GM18519 (cell line): ENCODE results near the gene KIRREL3.

ENCODE experiments used
- ATAC-seq: cut with Tn5 transposase; IDR thresholded peaks from one replicate; pipeline ENCODE4 v1.9.1; 2021; ENCODE audit warnings: mild to moderate bottlenecking, moderate library complexity; ENCODE audit not compliant: unreplicated experiment, low FRiP score

KIRREL3 gene

DNA sequence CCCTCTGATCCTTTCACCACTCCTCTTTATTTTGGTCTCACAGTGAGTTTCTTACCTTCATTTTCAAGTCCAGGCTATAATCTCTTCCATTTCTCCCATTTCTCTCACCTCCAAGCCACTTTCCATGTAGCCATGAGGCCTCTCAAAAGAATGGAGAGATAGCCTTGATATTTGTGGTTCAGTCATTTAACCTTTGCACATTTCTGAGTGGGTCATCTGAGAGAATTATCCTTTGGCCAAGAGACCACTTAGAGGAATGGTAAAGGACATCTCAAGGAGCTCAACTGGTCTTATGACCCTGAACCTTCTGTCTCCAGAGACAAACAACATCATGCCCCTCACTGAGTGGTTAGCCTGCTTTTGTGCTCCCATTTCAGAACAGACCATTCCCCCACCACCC, 121.1 kb downstream of the KIRREL3 start:
- no peak for ATAC-seq

DNA sequence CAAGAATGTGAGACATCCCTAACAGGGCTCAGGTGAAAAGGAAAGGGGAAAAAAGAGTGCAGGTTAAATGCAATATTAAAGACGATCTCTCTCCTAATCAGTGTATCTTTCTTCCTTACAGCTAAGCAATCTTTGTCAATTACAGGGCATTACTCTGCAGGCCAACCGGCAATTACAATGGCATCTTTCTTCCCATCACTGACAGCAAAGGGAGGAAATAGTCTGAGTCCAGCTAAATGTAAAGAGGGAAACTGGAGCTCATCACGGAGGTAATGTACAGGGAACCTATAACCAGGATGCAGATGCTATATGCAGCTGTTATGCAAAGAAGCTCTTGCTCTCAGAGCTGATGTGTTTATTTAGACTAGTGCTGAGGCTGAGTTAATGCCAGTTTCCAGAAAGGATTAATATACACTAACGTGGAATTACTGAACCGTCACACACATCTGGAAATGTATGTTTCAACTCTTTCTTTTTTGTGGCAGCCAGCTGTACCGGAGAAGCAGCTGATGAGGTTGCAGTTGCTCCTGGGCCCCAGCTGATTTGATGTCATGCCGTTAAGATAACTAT, 121.6 kb downstream of the KIRREL3 start:
- no peak for ATAC-seq

DNA sequence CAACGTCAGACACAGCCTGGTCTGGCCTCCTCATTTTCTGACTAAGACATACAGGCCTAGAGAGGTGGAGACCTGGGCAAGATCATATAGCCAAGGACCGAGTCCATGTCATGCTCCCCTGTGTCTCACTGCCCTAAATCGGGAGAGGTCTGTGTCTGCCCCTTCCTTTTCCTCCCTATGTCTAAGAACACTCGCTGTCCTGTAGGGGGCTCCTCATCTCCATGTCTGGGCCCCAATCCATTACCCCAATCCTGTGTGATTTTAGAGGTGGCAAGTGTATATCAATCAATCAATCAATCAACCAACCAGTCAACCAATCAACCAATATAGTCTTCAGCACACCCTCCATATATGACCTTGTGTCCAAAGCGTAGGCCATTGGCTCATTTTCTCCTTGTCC, 125.7 kb downstream of the KIRREL3 start:
- ATAC-seq, result no peak

DNA sequence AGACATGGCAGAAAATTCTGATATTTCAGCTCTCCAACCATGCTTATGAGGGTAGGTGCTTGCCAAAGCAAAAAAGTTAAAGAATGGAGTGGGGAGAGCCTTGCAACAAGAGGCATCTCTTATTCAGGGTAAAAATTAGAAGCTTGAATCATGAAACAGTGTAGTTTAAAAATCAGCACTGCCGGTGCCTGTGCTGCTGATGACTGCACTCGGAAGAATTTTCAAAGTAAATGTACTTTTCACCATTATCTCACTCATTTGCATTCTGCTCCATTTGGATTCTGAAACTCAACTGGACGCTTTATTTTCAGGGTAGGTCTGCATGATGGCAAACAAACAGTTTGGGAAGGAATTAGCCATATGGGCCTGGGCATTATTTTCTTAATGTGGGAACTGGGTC, 126.3 kb downstream of the KIRREL3 start:
- ATAC-seq, result no peak

DNA sequence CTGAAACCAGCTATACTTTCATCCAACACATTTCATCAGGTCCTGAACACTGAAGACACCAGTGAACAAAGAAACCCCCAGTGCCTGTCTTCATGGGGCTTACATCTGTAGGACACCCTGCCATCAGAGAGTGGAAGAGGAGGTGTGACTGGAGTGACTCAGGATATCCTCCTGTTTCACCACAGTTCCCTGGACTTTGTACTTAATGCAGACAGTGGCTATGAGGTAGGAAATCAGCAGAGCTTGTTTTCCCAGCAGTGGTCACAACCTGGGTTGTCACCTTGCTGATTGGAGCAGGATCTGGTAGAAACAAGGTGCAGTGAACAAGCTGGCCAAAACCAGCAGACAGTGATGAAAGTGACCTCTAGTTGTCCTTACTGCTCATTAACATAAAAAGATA, 128.8 kb downstream of the KIRREL3 start:
- no peak for ATAC-seq

DNA sequence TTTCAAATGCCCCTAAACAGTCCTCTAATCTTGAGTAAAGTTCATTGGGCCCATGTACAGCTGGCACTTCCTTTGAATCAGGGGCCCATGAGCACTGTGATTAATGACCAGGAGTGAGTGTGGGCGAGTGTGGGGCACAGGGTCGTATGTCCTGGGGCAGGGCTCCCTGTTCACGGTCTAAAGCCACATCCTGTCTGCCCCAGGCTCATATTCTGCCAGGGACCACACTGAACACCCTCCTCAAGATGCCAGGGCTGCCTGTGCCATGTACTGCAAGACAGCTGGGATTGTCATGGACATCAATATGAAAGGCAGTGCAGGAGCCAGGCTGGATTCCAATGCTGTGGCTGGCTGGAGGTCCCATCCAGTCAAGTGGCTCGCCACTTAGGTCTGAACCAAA, 130.5 kb downstream of the KIRREL3 start:
- no peak for ATAC-seq

DNA sequence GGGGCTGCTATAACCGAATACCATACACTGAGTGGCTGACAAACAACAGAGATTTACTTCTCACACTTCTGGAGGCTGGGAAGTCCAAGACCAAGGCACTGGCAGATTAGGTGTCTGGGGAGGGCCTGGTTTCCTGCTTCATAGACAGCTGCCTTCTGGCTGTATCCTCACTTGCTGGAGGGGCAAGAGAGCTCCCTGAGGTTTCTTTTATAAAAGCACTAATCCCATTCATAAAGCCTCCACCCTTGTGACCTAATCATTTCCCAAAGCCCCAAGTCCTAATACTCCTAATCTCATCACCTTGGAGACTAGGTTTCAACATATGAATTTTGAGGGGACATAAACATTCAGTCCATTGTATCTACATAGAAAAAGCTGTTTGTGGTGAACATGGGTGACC, 131.8 kb downstream of the KIRREL3 start:
- no peak for ATAC-seq

DNA sequence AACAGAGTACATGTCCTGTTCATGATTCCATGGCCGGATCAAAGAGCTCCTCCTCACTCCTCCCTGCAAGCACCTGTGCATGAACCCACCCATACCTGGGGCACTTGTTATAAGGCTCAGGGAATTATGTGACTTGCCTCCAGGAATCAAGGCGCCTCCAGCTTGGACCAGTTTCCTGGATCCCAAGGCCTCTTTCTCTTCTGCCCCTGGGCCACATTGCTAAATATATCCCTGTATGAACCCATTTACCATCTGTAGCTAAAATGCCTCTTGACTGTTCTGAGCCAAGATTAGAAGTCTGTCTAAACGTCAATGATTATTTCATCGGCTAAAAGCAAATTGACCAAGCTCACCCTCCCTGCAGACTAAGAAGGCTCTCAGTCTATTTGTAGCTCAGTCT, 135.6 kb downstream of the KIRREL3 start:
- no peak for ATAC-seq

DNA sequence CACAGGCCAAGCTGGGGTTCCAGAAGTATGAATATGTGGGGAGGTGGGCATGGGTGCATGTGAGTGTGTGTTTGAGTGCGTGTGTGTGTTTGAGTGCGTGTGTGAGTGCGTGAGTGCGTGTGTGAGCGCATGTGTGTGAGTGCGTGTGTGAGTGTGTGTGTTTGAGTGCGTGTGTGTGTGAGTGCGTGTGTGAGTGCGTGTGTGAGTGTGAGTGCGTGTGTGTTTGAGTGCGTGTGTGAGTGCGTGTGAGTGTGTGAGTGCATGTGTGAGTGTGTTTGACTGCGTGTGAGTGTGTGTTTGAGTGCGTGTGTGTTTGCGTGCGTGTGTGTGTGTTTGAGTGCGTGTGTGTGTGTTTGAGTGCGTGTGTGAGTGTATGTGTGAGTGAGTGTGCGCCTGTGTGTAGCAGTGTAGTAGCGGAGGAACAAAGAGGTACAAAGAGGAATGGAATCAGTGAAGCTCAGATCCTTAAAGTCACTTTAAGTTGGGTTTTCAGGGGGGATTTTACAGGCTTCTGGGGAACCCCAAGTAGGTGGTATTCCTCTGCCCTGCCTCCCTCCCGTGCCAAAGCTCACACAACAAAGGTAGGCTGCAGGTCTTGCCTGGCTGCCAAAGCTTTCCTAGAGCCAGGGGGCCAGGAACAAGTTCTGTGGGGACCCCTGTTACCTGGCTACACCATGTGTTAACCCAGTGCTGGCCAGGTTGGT, 137.1 kb downstream of the KIRREL3 start:
- ATAC-seq, result no peak

DNA sequence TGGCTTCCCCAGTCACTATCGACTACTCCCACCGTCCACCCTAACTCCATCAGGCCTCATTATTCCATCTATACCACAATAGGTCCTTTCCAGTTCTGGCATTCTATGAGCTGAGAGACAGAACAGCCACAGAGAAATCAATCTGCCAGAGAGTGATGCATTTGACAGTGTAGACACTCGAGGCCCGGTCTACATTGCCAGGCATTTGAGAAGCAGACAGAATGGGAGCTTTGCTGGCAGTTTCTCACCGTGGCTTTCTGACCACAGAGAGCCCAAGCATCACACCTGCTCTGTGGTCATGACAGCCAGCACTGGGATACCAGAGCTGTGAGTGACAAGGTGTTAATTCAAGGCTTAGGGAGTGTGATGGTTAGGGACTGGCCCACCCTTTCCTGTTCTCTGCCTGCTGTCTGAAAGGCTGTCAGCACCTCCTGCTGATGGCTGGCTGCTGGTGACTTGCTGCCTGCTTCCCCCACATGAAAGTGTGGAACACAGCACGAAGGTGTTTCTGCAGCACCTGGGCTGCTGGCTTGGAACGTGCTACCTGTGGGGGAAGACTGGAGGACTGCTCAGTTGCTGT, 137.8 kb downstream of the KIRREL3 start:
- ATAC-seq, result no peak

DNA sequence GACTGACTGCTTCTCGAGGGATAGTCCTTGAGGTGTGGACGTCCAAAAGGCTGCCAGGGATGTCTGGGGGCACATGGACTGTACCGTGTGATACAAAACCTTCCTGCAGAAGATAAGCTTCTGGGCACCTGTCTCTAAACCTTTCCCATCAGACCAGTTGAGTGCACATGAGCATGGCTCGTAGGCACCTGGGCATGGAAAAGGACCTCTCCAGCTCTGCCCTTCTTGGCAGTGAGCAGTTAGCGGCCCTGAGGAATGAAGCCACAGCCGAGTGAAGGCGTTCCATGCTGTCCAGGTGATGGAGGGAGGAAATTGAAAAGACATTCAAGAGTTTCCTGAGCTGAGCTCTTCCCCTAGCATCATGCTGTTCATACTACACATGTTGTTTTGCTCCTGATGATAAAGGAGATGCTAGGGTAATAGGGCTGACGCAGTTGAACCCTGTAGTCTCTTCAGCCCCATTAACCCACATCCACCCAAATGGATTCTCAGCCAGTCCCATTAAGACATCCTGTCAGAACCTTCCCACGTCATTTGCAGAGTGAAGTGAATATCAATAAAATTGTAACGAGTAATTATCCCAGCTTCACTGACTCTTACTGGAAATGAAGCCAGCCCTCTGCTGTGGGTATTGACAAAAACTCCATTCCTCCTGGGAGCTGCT, 138.6 kb downstream of the KIRREL3 start:
- no peak for ATAC-seq

DNA sequence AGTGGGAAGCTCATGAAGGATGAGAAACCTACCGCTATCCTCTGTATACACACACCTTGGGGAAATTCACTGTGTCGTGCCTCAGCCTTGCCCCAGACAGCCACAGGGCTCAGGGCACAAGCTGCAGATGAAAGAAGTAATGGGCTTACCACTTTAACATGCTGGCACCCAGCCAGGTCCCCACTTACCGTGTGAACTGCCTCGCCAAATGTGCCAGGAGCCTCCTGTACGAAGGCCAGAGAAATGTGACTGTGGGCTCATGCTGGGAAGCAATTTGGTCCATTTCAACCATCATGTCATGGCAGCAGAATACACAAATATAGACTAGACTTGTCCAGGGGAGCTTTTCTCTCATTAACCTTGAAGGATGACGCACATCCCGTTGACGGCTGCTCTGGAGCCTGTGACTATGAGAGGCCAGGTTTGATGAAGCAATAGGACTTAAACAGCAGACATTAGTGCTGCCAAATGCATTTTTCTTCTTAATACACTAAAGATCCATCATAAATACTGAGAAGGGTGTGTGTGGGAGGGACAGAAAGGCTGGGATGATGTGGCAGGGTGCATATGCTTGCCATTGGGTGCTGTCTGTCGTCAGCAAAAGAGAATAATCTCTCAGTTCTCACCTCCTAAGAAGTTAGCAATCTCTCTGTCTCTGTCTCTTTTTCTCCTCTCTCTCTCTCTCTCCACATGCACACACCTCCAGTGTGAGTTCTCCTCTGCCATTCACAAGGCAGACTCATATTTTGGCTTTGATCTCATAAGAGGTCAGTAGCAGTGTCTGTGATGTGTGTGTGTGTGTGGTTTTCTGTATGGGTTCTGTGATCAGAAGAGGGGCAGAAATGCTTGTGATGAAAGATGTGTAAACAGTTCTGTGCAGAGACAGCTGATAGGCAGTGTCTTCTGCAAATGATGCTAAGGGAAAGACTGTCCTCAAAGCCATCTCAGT, 142.4 kb downstream of the KIRREL3 start:
- no peak for ATAC-seq

DNA sequence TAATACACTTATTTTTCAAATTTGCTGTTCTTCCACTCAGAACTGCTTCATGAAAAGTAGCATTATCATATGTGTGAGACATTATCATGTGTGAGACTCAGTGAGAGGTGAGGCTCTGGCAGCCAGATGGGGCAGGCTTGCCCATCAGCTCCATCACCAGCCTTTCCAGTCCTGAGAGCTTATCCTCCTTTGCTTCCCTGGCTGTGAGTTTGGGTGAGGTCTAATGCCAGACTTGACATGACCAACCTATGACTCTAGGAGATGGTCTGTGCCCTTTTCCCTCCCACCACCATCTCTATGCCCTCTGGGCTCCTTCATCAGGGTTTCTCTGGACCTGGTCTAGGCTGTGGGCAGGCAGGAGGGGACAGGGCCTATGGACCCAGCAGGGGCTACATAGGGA, 145.0 kb downstream of the KIRREL3 start:
- ATAC-seq, result no peak

DNA sequence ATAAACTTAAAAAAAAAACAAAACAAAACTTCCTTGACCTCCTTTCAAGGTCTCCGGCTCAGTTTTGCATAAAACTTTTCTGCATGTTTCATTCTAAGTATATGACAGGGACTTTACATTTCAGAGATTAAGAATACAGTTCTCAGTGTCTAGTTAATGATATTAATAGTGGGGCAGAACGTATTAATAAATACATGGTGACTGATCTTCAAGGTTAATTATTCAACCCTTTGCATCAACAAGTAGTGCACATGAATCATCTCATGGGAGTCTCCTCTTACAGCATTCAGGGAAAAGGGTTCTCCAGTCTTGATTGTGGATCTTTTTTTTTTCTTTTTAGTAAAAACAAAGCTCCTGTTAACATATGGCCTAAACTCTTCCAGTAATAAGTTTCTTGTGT, 146.8 kb downstream of the KIRREL3 start:
- ATAC-seq, result no peak

DNA sequence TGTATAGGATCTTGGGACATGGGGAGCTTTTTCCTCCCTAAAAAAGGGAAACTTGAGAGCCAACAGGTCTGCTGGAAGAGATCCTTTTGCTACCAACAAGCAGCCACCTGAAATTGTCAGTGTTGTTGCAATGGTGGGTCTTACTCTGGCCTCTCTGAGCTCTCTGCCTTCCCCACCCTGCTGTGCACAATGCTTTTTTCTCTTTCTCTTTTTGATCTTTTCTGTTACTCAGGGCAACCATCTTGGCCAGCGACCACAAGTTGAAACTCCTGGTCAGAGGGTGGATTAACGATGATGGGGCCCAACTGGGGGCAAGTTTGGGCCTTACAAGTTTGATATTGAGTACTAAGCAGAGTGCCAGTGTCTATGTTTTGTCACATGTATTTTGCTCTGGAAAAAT, 155.8 kb downstream of the KIRREL3 start:
- no peak for ATAC-seq

DNA sequence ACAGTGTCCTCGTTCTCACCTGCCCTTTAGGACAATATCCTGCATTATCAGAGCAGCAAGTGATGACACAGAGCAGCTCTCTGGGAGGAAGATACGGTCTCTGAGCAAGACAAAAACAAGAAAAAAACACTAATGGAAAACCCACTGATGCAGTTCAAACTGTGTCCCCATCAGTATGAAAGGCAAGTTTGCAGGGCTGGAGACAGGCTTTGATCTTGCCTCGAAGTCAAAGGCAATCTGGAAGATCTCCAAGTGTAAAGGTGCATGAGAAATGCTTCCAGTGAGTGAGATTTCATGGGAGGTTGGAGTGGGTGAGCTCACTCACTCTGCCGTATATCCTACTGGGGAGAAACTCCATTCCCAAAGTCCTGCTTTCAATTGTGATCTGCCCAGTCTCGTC, 157.5 kb downstream of the KIRREL3 start:
- ATAC-seq, result no peak

DNA sequence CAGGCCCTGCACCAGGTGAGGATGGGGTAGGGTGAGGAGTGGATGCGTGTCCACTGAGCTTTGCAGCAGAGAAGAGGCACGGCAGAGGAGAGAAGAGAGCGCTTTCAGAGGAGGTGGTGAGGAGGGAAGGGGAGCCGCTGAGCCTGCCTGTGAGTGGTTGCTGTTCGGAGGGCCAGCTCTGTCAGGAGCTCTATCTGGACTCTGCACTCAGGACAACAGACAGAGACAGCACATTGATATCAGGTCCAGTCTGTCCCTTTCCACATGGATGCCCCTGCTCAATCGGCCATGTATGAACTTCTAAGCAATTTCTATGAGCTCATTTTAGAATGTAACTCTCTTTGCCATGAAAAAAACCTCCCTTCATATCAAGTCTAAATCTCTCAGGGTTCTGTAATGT, 158.6 kb downstream of the KIRREL3 start:
- no peak for ATAC-seq

DNA sequence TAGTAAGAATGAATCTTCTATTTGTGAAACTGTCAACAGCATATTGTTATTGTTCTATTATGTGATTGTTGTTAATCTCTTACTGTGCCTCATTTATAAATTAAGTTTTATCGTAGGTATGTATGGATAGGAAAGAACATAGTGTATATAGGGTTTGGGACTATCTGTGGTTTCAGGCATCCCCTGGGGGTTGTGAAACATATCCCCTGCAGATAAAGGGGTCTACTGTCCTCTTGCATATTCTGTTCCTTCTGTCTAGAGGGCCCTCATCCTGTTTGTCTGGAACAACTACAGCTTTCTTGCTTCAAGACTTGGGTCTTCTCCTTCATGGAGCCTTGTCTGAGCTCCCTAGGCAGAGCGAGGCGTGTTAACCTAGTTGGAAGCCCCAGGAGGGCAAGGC, 159.6 kb downstream of the KIRREL3 start:
- ATAC-seq, result no peak

DNA sequence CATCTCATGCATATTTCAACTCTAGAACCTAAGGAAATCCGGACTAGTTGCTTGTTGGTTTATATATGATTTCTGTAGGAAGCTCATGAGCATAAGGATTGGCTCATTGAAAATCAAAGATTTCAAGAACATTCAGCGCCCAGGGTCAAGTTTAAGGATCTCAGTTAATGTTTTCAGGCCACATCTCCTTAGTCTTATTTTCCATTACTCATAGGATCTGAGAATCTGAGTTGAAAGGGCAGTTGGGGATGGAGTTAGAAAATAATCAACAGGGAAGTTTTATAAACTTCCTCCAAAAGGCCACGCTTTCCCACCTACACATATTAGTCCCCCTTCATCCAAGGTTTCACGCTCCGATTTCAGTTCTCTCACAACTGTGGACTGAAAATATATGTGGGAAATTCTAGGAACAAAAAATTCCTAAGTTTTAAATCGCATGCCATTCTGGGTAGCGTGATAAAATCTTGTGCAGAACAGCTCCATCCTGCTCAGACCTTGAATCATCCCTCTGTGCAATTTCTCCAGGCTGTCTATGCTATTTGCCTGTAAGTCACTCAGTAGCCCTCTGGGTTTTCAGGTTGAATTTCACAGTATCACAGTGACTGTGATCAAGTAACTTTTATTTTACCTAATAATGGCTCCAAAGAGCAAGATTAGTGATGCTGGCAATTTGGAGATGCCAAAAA, 160.2 kb downstream of the KIRREL3 start:
- ATAC-seq, result no peak

DNA sequence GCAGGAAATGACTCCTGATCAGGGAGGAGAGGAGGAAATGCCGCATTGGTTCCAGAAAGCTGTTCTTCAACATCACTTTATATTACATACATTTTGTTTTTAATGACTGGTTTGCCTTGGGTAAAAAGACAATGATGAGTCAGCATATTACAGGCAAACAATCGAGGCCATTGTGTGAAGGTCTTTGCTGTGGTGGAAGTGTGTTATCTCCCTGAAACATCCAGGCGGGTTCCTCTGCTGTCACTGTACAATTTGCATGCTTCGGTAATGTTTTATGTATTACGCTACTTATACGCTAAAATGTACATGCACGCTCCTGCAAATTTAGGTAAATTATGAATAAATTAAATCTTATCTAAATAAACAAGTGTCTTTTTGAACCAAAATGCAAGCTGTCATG, 161.1 kb downstream of the KIRREL3 start:
- no peak for ATAC-seq
